GM06990 (cell line): ENCODE data around the gene TMEM26.

ENCODE experiments used
- DNase-seq: peaks from one replicate; pipeline ENCODE4 v3.0.0-alpha.2; 2011; ENCODE audit not compliant: insufficient read length; ENCODE audit errors: extremely low read depth
- H3K27me3 ChIP-seq: replicated peaks from 2 replicates; pipeline ENCODE4 v1.6.0; 2011; ENCODE audit warnings: low read length; ENCODE audit not compliant: control insufficient read depth, insufficient read depth
- H3K36me3 ChIP-seq: 2 replicates; pipeline ENCODE4 v1.5.1; 2011; ENCODE audit warnings: low read length; ENCODE audit not compliant: control insufficient read depth, insufficient read depth
- H3K4me3 ChIP-seq: replicated peaks from 2 replicates; pipeline ENCODE4 v1.5.1; 2011; ENCODE audit warnings: low read depth, mild to moderate bottlenecking, control low read depth, low read length
- CTCF ChIP-seq: IDR thresholded peaks from 2 replicates; pipeline ENCODE4 v1.5.1; 2011; ENCODE audit warnings: low read length, control low read depth, mild to moderate bottlenecking, inconsistent platforms; ENCODE audit not compliant: insufficient read depth, poor library complexity, severe bottlenecking

Gene TMEM26

GRCh38 chr10:61417661-61418060, 35.5 kb downstream of the TMEM26 start:
- DNase-seq = no peak
- no peaks in the 10 kb centered on the region for H3K36me3 ChIP-seq
- no peak for TF ChIP-seq CTCF
- no peaks in the 10 kb centered on the region for H3K27me3 ChIP-seq
- no peak overlapping the region for H3K4me3 ChIP-seq

GRCh38 chr10:61415824-61416223, 37.4 kb downstream of the TMEM26 start:
- no peak for TF ChIP-seq CTCF
- no peak for DNase-seq
- no peaks in the 10 kb centered on the region for H3K27me3 ChIP-seq
- H3K4me3 ChIP-seq = no peak overlapping the region
- H3K36me3 ChIP-seq = no peaks in the 10 kb centered on the region

DNA sequence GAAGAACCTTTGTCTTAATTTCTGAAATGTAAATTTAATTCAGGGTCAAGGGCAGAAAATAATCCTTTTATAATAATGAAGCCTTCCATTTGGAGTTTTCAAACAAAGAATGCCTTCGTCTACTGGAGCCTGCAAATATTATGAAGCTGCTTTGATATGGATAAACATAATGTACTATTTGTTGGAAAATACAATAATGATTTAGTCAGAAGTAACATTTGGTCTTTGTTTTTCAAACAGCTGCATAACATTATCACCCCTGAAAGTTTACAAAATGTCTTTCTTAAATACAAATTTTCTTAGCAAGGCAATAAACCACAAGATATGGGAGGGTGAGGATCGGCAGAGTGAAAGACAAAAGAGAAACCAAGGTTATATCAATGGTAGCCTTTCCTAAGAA, 41.5 kb downstream of the TMEM26 start:
- no peak for DNase-seq
- no peaks in the 10 kb centered on the region for H3K27me3 ChIP-seq
- H3K36me3 ChIP-seq = no peaks in the 10 kb centered on the region
- no peak for TF ChIP-seq CTCF
- H3K4me3 ChIP-seq = no peak overlapping the region

- no peak for DNase-seq
- Histone ChIP-seq H3K27me3 (no peaks in the 10 kb centered on the region), H3K4me3 (no peak overlapping the region), H3K36me3 (no peaks in the 10 kb centered on the region)
- TF ChIP-seq CTCF = no peak
Measured at GRCh38 chr10:61410353-61411070, 42.7 kb downstream of the TMEM26 start.

GRCh38 chr10:61409157-61409556, 44.0 kb downstream of the TMEM26 start:
- H3K36me3 ChIP-seq = no peaks in the 10 kb centered on the region
- no peak overlapping the region for H3K4me3 ChIP-seq
- no peaks in the 10 kb centered on the region for H3K27me3 ChIP-seq
- no peak for TF ChIP-seq CTCF
- DNase-seq = no peak

GRCh38 chr10:61408105-61408504, 45.1 kb downstream of the TMEM26 start:
- no peaks in the 10 kb centered on the region for H3K27me3 ChIP-seq
- TF ChIP-seq CTCF = no peak
- no peak for DNase-seq
- H3K36me3 ChIP-seq = no peaks in the 10 kb centered on the region
- H3K4me3 ChIP-seq = no peak overlapping the region
